ENCODE measurements around the gene FBXL7.

GRCh38 chr5:15474143-15474719 is 25.7 kb upstream of the FBXL7 start:
- TF ChIP-seq CTCF (IDR thresholded peaks at IDR 0.05) (no peak), EP300 (IDR thresholded peaks at IDR 0.05) (no peak), POLR2A (IDR thresholded peaks at IDR 0.05) (no peak)
